Measurements from ENCODE around the gene GPRC5C.

GRCh38 chr17:74490716-74491115 lies 58.8 kb downstream of the GPRC5C start:
- TF ChIP-seq, protein P1, sequence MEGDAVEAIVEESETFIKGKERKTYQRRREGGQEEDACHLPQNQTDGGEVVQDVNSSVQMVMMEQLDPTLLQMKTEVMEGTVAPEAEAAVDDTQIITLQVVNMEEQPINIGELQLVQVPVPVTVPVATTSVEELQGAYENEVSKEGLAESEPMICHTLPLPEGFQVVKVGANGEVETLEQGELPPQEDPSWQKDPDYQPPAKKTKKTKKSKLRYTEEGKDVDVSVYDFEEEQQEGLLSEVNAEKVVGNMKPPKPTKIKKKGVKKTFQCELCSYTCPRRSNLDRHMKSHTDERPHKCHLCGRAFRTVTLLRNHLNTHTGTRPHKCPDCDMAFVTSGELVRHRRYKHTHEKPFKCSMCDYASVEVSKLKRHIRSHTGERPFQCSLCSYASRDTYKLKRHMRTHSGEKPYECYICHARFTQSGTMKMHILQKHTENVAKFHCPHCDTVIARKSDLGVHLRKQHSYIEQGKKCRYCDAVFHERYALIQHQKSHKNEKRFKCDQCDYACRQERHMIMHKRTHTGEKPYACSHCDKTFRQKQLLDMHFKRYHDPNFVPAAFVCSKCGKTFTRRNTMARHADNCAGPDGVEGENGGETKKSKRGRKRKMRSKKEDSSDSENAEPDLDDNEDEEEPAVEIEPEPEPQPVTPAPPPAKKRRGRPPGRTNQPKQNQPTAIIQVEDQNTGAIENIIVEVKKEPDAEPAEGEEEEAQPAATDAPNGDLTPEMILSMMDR (IDR thresholded peaks at IDR 0.05; ENCODE audit: control extremely low read depth in 1 of 3, insufficient read depth in 1 of 3, low read depth in 1 of 3, low read length in 3 of 3): no peak
- TF ChIP-seq EP300 (IDR thresholded peaks at IDR 0.05; ENCODE audit: borderline replicate concordance in 1 of 2, low read depth in 2 of 2, low read length in 2 of 2): no peak
- TF ChIP-seq, protein P2, sequence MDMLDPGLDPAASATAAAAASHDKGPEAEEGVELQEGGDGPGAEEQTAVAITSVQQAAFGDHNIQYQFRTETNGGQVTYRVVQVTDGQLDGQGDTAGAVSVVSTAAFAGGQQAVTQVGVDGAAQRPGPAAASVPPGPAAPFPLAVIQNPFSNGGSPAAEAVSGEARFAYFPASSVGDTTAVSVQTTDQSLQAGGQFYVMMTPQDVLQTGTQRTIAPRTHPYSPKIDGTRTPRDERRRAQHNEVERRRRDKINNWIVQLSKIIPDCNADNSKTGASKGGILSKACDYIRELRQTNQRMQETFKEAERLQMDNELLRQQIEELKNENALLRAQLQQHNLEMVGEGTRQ (IDR thresholded peaks at IDR 0.05; ENCODE audit: low read length): no peak
- no peak for TF ChIP-seq TBP (IDR thresholded peaks at IDR 0.05; ENCODE audit: low read depth, low read length)
- no peak for TF ChIP-seq TAF1 (IDR thresholded peaks at IDR 0.05; ENCODE audit: low read depth, low read length)
- no peak for TF ChIP-seq SIN3A (conservative IDR thresholded peaks at IDR 0.05 in 1 of 2, IDR thresholded peaks at IDR 0.05 in 1 of 2; ENCODE audit: low read depth in 1 of 2, low read length in 2 of 2)
- TF ChIP-seq HDAC6 (IDR thresholded peaks at IDR 0.05; ENCODE audit: low read depth, low read length): no peak
- TF ChIP-seq POLR2A (IDR thresholded peaks at IDR 0.05; ENCODE audit: control extremely low read depth in 1 of 2, low read depth in 2 of 2, low read length in 2 of 2): no peak
